B cell (primary cell): ENCODE results near the gene BEST2.

ENCODE experiments used
- EZH2 ChIP-seq: IDR thresholded peaks from 2 replicates; pipeline ENCODE4 v1.6.1; 2012; ENCODE audit warnings: borderline replicate concordance, low read depth, mild to moderate bottlenecking, moderate library complexity, low read length; ENCODE audit not compliant: insufficient read depth, poor library complexity, severe bottlenecking
- TF ChIP-seq, protein P1 (sequence below): fragments of 200-600 bp; IDR thresholded peaks from one replicate; pipeline ENCODE4 v1.8.0; 2022; ENCODE audit warnings: antibody characterized with exemption, mild to moderate bottlenecking

DNA sequence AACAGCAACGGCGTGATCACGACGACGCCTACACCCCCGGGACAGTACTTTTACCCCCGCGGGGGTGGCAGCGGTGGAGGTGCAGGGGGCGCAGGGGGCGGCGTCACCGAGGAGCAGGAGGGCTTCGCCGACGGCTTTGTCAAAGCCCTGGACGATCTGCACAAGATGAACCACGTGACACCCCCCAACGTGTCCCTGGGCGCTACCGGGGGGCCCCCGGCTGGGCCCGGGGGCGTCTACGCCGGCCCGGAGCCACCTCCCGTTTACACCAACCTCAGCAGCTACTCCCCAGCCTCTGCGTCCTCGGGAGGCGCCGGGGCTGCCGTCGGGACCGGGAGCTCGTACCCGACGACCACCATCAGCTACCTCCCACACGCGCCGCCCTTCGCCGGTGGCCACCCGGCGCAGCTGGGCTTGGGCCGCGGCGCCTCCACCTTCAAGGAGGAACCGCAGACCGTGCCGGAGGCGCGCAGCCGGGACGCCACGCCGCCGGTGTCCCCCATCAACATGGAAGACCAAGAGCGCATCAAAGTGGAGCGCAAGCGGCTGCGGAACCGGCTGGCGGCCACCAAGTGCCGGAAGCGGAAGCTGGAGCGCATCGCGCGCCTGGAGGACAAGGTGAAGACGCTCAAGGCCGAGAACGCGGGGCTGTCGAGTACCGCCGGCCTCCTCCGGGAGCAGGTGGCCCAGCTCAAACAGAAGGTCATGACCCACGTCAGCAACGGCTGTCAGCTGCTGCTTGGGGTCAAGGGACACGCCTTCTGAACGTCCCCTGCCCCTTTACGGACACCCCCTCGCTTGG, 40.7 kb downstream of the BEST2 start:
- TF ChIP-seq, protein P1, sequence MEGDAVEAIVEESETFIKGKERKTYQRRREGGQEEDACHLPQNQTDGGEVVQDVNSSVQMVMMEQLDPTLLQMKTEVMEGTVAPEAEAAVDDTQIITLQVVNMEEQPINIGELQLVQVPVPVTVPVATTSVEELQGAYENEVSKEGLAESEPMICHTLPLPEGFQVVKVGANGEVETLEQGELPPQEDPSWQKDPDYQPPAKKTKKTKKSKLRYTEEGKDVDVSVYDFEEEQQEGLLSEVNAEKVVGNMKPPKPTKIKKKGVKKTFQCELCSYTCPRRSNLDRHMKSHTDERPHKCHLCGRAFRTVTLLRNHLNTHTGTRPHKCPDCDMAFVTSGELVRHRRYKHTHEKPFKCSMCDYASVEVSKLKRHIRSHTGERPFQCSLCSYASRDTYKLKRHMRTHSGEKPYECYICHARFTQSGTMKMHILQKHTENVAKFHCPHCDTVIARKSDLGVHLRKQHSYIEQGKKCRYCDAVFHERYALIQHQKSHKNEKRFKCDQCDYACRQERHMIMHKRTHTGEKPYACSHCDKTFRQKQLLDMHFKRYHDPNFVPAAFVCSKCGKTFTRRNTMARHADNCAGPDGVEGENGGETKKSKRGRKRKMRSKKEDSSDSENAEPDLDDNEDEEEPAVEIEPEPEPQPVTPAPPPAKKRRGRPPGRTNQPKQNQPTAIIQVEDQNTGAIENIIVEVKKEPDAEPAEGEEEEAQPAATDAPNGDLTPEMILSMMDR = no peak
- TF ChIP-seq EZH2 = no peak
